MG63 (cell line): Measurements from ENCODE around the gene ALKAL2. TPM values are rescaled to one million over a fixed set of nuclear protein-coding genes. Genes with fewer than 3 reads are reported as not detected.
A peak's percentile ranks its signal among the peaks of the same experiment; 100 is the strongest.

Experiments
- DNase-seq: peaks from one replicate; pipeline ENCODE4 v3.0.0-alpha.2; 2020
- H3K27me3 ChIP-seq: fragments of 250-450 bp; sonication (Bioruptor Pico); 2 replicates; pipeline ENCODE4 v1.5.1; 2020; ENCODE audit warnings: mild to moderate bottlenecking, moderate library complexity
- H3K36me3 ChIP-seq: fragments of 250-450 bp; sonication (Bioruptor Pico); 2 replicates; pipeline ENCODE4 v1.5.1; 2020; ENCODE audit warnings: mild to moderate bottlenecking, moderate library complexity
- H3K4me3 ChIP-seq: fragments of 250-450 bp; sonication (Bioruptor Pico); 2 replicates; pipeline ENCODE4 v1.5.1; 2020; ENCODE audit warnings: mild to moderate bottlenecking, moderate library complexity
- H3K9me3 ChIP-seq: fragments of 250-450 bp; sonication (Bioruptor Pico); 2 replicates; pipeline ENCODE4 v1.5.1; 2020; ENCODE audit warnings: mild to moderate bottlenecking, moderate library complexity
- total RNA-seq: library from RNA; depleted of rRNA; stranded (reverse); fragments of >200 nt; shearing (Covaris generic); gene quantifications from 2 replicates; pipeline ENCODE4 v1.2.3, GENCODE V29; 2014; ENCODE audit warnings: low replicate concordance

ALKAL2 gene
- total RNA-seq, 1 experiment from 2014 or later, result not detected

DNA sequence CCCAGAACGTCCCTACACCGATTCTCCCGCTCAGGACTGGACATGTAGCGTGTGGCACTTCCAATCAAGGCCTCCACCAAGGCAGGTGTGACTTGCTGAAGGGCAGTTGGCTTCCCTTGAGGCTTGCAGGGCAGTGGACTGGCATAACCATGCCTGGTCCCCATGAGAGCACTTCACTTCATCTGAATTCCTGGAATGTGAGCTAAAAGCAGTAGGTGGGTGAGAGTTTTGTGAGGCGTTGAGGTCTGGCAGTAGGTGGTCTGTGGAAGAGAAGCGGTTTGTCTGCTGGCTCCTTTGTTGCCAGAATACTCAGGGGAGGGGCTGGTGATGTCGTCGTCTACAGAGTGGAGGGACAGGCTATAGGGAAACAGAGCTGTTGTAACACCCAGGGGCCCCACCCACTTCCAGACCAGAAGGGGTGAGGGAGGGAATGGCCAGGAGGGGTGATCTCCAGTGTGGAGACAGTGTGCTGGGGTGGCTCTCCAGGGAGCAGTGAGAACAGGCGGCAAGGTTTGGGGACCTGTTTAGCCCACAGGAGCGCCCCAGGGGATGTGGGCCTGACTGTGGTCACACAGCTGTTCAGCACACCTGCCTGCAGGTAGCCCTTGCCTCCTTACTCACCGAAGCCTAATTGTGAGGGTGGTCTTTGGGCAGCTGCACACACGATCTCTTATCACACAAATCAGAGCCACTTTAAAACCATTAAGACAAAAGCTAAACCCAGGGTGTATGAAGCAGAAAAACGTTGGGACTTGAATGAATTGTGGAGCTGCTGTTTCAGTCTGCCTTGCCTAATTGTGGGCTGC, 21.5 kb upstream of the ALKAL2 start:
- no peaks in the 10 kb centered on the region for H3K9me3 ChIP-seq
- DNase-seq, result no peak
- H3K4me3 ChIP-seq, result no peak overlapping the region
- H3K36me3 ChIP-seq, result no peaks in the 10 kb centered on the region
- H3K27me3 ChIP-seq, result no peaks in the 10 kb centered on the region

DNA sequence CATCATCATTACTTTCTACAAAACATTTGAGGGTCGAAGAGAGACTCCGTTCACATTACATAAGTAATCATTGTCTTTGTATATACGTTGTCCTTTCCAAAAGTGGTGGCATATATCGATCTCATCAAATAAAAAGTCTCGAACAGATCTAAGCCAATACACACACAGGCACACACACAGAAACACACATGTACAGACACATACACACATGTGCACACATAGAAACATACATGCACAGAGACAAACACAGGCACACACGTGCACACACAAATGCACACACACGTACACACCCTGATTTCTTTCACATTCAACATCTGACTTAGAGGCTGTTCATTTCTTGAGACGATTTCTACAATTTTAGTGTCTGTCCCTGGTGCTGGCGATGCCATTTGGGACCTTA, 17.5 kb upstream of the ALKAL2 start:
- H3K4me3 ChIP-seq, result no peak overlapping the region
- no peak for DNase-seq
- no peaks in the 10 kb centered on the region for H3K36me3 ChIP-seq
- no peaks in the 10 kb centered on the region for H3K27me3 ChIP-seq
- H3K9me3 ChIP-seq, result no peaks in the 10 kb centered on the region

DNA sequence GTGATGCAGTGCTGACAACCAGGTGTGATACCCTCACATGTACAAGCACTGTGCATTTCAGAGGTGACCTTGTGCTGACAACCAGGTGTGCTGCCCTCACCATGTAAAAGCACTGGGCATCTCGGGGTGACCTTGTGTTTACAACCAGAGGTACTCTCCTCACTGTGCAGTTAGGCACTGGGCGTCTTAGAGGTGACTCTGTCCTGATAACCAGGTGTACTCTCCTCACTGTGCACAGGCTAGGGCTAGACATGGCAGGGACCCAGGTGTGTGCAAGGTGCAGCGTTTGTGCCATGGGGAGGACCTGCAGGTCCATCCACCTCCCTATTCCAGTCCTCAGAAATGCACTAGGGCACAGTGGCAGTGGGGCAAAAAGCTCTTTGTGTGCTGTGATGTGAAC, 8.5 kb upstream of the ALKAL2 start:
- H3K4me3 ChIP-seq, result no peak overlapping the region
- H3K27me3 ChIP-seq, result peaks cover 5% of the 10 kb centered on the region; the same call in 1 of the 2 replicates
- DNase-seq, result no peak
- no peaks in the 10 kb centered on the region for H3K36me3 ChIP-seq
- no peaks in the 10 kb centered on the region for H3K9me3 ChIP-seq

DNA sequence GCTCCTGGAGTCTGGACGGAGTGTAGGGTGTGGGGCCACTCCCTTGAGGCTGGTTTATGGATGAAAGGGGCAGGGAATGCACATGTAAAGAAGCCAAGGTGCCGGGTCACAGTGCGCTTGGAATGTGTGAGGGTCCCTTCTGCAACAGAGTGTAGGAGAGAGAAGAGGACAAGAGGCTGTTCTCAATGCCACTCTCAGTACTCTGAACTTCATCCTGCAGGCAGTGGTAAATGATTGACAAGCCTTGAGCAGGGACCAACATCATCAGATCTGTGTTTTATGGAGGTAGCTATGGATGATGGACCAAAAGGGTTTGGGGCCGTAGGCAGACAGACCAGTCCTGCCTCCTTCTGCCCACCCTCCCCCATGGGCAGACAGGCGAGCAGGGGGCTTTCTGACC, 7.2 kb upstream of the ALKAL2 start:
- Histone ChIP-seq H3K27me3 (peaks cover 5% of the 10 kb centered on the region; the same call in 1 of the 2 replicates), H3K4me3 (no peak overlapping the region), H3K36me3 (no peaks in the 10 kb centered on the region), H3K9me3 (no peaks in the 10 kb centered on the region)
- DNase-seq, result no peak

DNA sequence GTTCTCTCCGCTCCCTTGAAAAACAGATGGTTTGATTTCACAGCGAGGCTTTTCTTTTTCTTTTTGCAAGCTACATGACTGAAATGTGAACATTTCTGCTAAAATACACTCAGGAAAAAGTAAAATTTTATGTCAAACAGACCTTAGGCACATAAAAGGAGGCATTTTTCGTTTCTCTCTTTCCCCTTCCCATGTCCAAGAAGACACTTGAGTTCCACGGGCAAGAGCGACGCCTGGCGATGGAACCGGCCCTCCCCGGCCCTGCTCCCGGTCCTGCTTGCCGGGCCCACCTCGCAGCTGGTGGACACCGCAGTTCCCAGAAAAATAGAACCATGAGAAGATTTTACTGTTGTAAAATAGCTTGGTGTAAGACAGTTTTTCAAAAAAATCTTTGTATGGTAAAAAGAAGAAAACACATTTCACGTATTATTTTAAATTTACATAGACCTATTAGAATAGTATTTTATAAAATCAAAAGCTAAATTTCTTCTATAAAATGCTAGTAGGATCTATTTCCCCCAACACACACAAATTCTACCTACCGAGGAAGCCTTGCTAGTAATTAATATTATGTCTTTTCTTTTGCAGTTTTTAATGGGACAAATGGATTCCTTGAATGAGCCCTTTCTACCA, 2.3 kb upstream of the ALKAL2 start:
- no peaks in the 10 kb centered on the region for H3K36me3 ChIP-seq
- H3K4me3 ChIP-seq, result peak overlapping the region; percentile 13
- H3K27me3 ChIP-seq, result peaks cover 8% of the 10 kb centered on the region; the same call in 1 of the 2 replicates
- peak; percentile 63 for DNase-seq
- H3K9me3 ChIP-seq, result no peaks in the 10 kb centered on the region

DNA sequence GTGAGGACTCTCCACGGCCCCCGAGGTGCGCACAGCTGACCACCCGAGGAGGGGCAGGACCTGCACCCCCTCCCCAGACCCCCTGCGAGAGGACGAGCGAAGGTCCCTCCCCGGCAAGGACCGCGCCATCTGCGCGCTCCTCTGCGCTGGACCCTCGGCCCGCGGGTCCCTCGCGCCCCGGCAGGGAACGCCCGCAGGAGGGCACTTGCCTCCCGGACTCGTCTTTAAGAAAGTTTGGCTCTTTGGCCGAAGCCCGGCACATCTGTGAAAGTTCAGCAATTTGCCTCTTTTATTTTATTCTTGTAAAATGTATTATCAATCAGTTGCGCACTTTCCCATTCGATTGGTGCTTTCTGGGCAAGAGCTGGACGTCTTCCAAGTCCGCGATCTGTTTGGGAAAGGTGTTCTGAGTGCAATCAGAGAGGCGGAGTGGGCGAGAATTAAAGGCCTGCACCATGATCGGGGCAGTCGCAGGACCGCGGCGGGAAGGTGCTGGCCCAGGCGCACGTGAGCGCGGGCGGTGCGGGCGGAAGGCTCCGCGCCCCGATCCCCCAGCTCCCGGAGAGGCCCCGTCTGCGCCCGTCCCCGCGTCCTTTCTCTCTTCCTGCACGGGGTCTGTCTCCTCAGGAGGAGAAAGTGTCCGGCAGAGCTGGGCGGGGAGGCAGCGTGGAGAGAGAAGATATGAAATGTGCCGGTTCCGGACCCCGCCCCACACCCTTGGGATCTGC, 1.6 kb upstream of the ALKAL2 start:
- Histone ChIP-seq H3K27me3 (peaks cover 8% of the 10 kb centered on the region; the same call in 1 of the 2 replicates), H3K36me3 (no peaks in the 10 kb centered on the region)
- DNase-seq, result no peak

DNA sequence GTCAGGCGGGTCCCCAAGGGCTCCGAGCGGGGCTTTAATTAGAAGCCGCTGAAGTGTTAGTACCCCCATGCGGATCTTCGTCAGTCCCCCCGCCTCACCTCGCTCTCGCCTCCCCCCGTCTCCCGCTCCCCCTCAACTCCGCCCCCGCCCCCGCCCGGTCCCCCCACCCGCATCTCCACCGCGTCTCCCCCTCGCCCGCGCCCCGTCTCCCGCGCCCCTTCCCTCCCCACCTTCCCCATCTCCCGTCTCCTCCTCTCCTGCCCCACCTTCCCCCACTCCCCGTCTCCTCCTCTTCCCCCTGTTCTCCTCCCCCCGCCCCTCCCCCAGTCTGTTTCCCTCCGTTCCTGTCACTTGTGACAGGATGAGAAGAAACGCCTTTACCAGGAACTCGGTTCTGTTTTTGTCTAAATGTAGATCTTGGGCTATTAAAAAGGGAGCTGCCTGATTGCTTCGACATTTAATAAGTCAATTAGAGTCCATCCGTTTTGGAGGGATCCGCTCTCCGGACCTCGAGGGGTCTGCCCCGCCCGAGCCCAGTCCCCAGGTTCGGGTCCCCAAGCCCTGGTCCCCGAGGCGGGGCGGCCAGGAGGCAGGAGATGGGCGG, 969 bp upstream of the ALKAL2 start:
- peaks cover 8% of the 10 kb centered on the region; the same call in 1 of the 2 replicates for H3K27me3 ChIP-seq
- no peak for DNase-seq
- no peaks in the 10 kb centered on the region for H3K9me3 ChIP-seq
- no peaks in the 10 kb centered on the region for H3K36me3 ChIP-seq
- peak overlapping the region; percentile 13; the same call in 1 of the 2 replicates for H3K4me3 ChIP-seq

More for the DNA sequence above, 1.6 kb upstream of the ALKAL2 start:
- H3K9me3 ChIP-seq, result no peaks in the 10 kb centered on the region
- H3K4me3 ChIP-seq, result peak overlapping the region; percentile 13

DNA sequence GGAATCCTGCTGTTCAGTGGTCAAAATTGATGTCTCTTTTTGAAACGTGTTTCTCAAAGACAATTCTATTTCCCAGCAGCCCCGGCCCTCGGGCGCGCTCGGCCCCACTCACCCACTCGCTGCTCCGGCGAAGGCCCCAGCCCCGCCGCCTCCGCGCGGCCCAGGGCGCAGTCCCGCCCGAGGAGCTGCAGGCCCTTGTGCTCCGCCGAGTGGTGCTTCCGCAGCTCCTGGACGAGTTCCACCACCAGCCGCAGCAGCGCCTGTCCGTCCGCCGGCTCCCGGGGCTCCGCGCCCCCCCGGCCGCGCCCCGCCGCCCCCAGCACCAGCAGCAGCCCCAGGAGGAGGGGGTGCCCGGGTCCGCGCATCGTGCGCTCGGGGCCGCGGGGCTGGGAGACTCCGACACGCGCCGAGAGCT, 413 bp downstream of the ALKAL2 start:
- H3K27me3 ChIP-seq, result peaks cover 8% of the 10 kb centered on the region; the same call in 1 of the 2 replicates
- H3K36me3 ChIP-seq, result no peaks in the 10 kb centered on the region; the same call in 1 of the 2 replicates
- H3K4me3 ChIP-seq, result no peak overlapping the region
- H3K9me3 ChIP-seq, result no peaks in the 10 kb centered on the region
- DNase-seq, result peak; percentile 28

DNA sequence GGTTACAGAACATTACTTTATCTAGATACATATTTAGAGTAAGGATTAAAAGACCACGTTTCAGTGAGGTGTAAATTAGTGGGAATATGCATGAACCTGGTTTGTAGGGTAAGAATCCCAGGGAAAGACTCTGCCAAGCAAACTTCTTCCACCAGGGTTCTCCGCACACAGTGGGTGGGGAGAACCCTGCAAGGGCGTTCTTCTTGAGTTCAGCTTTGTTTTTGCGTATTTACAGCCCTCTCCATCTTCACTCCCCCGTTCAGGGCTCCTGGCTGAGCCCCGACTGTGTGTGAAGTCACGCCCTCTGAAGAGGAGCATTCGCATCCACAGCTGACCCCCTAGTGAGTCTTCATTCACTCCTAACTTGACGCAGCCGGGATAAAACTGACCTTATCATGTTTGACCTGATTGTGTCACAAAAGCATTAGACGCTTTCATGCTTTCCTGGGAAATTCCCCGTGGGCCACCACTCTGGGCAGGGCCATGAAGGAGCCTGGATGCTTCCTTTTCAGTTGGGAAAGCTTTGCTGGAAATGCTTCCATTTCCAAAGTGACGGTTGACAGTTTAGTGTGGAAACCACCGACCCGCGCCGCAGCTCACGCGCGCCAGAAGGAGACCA, 1.0 kb downstream of the ALKAL2 start:
- Histone ChIP-seq H3K4me3 (no peak overlapping the region), H3K36me3 (no peaks in the 10 kb centered on the region; the same call in 1 of the 2 replicates), H3K27me3 (peaks cover 8% of the 10 kb centered on the region; the same call in 1 of the 2 replicates), H3K9me3 (no peaks in the 10 kb centered on the region)
- DNase-seq, result no peak

DNA sequence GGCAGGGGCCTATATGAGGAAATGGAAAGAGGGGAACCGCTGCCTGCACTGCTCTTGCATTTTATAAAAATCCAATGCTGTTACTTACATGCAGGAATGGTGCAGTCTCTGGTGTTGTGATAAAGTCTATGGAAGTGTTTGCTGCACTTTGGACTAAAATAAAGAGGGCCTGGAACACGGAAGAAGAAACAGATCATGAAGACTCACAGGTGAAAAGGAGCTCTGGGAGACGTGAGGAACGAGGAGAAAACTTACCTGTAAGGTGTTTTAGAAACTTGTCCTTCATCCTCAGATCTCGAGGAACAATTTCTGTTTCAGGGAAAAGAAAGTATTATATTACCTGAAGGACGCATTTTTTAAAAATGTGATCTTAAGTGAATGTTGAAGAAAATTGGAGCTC, 1.9 kb downstream of the ALKAL2 start:
- no peak for DNase-seq
- Histone ChIP-seq H3K4me3 (no peak overlapping the region), H3K9me3 (no peaks in the 10 kb centered on the region), H3K27me3 (peaks cover 8% of the 10 kb centered on the region; the same call in 1 of the 2 replicates), H3K36me3 (peaks cover 3% of the 10 kb centered on the region; the same call in 1 of the 2 replicates)

DNA sequence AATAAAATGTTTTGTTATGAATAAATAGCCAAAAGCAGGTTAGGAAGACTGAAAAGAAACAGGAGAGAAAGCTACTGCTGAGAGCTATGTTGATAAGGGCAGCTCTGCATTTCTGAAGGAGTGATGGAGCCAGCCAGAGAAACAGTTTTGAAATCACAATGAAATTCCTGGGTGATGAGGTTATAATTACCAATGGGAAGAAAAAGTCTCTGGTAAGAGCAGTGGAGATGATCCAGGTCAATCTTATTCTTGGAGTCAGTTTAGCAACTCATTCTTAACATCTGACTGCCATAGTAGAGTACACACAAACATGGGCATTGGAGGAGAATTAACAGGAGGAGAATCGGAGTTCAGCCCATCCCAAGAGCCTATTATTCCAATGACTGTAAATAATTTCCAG, 2.4 kb downstream of the ALKAL2 start:
- H3K9me3 ChIP-seq, result no peaks in the 10 kb centered on the region
- H3K4me3 ChIP-seq, result no peak overlapping the region
- DNase-seq, result no peak
- H3K27me3 ChIP-seq, result peaks cover 8% of the 10 kb centered on the region; the same call in 1 of the 2 replicates
- peaks cover 8% of the 10 kb centered on the region; the same call in 1 of the 2 replicates for H3K36me3 ChIP-seq

DNA sequence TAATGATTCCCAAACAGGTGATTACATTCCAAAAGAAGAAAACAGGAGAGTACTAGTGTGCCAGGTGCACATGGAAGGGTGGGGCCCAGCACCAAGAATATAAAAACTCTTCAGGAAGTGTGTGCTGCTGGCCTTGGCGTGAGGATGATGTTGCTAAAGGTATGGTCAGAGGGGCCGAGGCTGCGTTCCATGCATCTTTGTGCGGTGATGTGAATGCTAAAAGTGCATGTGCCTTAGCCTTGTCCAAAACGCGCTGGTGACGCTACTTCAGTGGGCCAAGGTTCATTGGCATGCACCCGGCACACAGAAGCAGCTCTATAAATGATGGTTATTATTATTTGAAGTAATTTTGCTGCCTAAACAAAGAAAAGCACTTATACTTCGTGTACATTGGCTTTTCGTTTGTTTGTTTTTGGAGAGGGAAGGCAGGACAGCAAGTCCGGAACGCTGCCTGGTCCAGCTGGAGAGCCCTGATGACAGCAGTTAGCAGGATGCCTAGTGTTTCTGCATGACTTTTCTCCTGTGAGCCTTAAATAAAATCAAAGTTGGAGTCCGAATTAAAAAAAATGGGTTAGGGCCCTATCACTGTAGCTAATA, 2.9 kb downstream of the ALKAL2 start:
- DNase-seq, result no peak
- Histone ChIP-seq H3K4me3 (no peak overlapping the region), H3K9me3 (no peaks in the 10 kb centered on the region), H3K36me3 (peaks cover 13% of the 10 kb centered on the region; the same call in 1 of the 2 replicates), H3K27me3 (peaks cover 8% of the 10 kb centered on the region; the same call in 1 of the 2 replicates)

DNA sequence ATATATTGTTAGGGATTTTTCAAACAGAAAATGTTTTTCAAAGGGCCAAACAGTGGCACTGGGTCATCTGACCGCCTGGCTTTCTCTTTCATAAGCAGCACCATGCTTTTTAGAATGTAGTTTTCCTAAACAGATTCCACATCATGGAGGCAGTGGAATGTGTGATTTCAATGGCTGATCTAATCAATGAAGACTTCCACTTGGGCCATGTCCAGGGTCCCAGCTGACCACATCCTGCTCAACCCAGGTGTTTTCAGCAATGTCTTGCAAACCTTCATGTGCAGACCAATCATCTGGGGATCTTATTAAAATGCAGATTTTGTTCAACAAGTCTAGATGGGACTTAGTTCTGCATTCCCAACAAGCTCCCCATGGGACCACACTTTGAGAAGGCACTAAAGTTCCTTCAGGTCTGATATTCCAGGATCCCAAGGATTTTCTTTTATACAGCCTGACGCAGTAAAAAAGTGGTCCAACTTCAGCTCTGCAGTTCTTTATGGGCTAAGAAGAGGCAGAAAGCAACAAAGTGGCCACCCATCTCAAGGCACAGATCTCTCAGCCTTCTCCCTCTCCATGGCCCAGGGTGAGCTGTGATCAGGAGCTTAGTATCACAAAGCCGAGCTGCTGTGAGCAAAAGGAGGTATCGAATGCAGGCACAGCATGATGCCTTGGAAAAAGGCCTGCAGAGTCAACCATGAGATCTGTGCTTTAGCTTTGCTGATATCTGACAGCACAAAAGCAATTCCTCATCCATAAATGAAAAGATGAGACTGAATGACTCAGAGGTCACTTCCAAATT, 3.7 kb downstream of the ALKAL2 start:
- no peak for DNase-seq
- Histone ChIP-seq H3K36me3 (peaks cover 15% of the 10 kb centered on the region), H3K9me3 (no peaks in the 10 kb centered on the region), H3K4me3 (no peak overlapping the region), H3K27me3 (peaks cover 4% of the 10 kb centered on the region; the same call in 1 of the 2 replicates)

DNA sequence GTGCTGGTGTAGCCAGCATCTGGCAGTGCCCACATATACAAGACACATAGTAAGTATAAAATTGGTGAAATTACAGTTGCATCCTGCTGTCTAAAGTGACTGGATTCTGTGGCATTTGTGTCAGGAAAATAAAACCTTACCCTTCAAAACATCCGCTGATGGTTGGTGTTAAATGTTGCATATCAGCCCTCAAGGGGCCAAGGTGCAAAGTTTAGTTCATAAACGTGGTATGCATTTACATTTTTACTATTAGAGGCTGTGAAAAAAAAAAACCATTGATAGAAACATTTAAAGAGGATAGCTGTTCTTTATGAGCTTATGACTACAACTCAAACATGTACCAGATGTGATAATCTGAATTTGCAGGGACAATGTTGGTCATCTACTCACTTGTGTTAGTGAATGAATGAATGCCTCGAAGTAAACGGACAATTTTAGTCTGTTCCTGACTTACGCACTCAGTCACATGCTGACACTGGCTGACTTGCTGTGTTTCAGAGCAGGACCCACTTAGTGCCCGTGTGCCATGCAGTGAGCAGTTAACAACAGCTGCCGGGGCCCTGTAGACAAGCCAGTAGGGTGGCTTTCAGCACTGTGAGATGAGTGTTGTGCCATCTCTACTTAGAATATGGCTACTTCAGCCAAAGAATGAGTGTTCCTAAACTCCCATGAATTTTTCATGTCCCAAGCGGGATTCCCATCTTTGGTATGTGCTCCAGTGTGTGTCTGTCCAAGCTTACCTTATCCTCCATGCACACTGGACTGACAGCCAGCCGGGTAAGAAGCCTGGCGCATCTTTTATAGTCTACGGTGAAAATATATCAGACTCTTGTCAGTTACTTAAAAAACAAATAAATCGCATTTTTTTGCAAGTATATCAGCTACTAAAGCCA, 5.3 kb downstream of the ALKAL2 start:
- Histone ChIP-seq H3K4me3 (no peak overlapping the region), H3K36me3 (peaks cover 29% of the 10 kb centered on the region), H3K9me3 (no peaks in the 10 kb centered on the region), H3K27me3 (no peaks in the 10 kb centered on the region)
- DNase-seq, result no peak
